ENCODE results near the gene NINL. TPM values are rescaled to one million over a fixed set of nuclear protein-coding genes. Genes with fewer than 3 reads are reported as not detected.
"Not testable (repeated sequence)": the region's sequence is repeated elsewhere in the genome, so short reads cannot be mapped to it uniquely, and the experiment has no call there.

The NINL gene
- polyA plus RNA-seq, 1 of the 3 experiments (the other 2 are of a cell fraction): 22.5 TPM

DNA sequence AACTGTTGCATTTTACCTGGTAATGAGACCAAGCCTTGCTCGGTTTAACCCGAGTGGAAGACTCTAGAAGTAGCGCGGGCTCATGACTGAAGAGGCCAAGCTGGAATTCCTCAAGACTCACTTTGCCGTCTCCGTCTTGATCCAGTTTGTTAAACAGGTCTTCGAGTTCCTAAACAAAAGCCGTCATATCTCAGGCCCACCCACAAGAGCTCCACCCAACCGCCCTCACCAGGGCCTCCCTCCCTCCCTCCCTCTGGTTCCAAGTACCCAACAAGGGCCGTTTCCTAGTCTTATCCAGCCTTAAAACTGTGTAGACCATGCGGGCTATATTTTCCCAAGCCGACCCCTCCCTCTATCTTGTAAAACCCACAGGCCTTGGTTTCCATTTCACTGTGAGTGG, 81.4 kb downstream of the NINL start:
- CTCF ChIA-PET: interaction anchor here (0.6 kb wide), 1 partner anchor 16 kb away, joined by 3 read pairs; no protein-coding TSS in a partner anchor
- 93% methylated on average over 12 of the region's 12 CpGs for WGBS (ENCODE audit: low lambda C conversion rate)
- TF ChIP-seq FOSL2 (IDR thresholded peaks at IDR 0.05; ENCODE audit: borderline replicate concordance, low read depth): no peak
- TF ChIP-seq NRF1 (IDR thresholded peaks at IDR 0.05; ENCODE audit: low read depth, low read length): no peak
- TF ChIP-seq NFIC (IDR thresholded peaks at IDR 0.05; ENCODE audit: borderline replicate concordance): no peak
- no peak for TF ChIP-seq RAD21 (IDR thresholded peaks at IDR 0.05; ENCODE audit: low read length)
- TF ChIP-seq JUND (IDR thresholded peaks at IDR 0.05): no peak
- TF ChIP-seq FOXM1 (IDR thresholded peaks at IDR 0.05; ENCODE audit: low read depth): no peak
- TF ChIP-seq RXRA (IDR thresholded peaks at IDR 0.05; ENCODE audit: borderline replicate concordance, low read depth): no peak
- TF ChIP-seq, protein P1, sequence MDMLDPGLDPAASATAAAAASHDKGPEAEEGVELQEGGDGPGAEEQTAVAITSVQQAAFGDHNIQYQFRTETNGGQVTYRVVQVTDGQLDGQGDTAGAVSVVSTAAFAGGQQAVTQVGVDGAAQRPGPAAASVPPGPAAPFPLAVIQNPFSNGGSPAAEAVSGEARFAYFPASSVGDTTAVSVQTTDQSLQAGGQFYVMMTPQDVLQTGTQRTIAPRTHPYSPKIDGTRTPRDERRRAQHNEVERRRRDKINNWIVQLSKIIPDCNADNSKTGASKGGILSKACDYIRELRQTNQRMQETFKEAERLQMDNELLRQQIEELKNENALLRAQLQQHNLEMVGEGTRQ (IDR thresholded peaks at IDR 0.05; ENCODE audit: borderline replicate concordance, low read depth, low read length): no peak
- TF ChIP-seq MXI1 (IDR thresholded peaks at IDR 0.05; ENCODE audit: low read depth, low read length): no peak
- TF ChIP-seq RCOR1 (IDR thresholded peaks at IDR 0.05; ENCODE audit: low read length): no peak
- no peak for TF ChIP-seq EZH2phosphoT487 (IDR thresholded peaks at IDR 0.05; ENCODE audit: borderline replicate concordance, low read depth)
- TF ChIP-seq RFX5 (IDR thresholded peaks at IDR 0.05; ENCODE audit: low read length): no peak
- no peak for TF ChIP-seq FOXJ3 (CRISPR knock-in tag; IDR thresholded peaks at IDR 0.05)
- TF ChIP-seq MEF2A (IDR thresholded peaks at IDR 0.05; ENCODE audit: borderline replicate concordance, low read depth): no peak
- no peak for TF ChIP-seq SMC3 (IDR thresholded peaks at IDR 0.05; ENCODE audit: low read depth, low read length)
- Histone ChIP-seq H3K4me1 (ENCODE audit: control insufficient read depth in 1 of 2, insufficient read depth in 2 of 2, low read depth in 1 of 2, low read length in 1 of 2) (peaks cover 0 to 11% of the 10 kb centered on the region in 2 experiments; a peak in 1 of 4 replicates), H2AFZ (ENCODE audit: low read depth) (no peak overlapping the region), H3K79me2 (ENCODE audit: insufficient read depth) (no peaks in the 10 kb centered on the region), H3K4me3 (ENCODE audit: low read depth in 2 of 2, low read length in 1 of 2) (no peak overlapping the region), H3F3A (replicated peaks; ENCODE audit: insufficient read depth) (no peaks in the 10 kb centered on the region), H3K9me2 (no peaks in the 10 kb centered on the region), H3K27me3 (ENCODE audit: insufficient read depth) (no peaks in the 10 kb centered on the region), H3K36me3 (replicated peaks in 1 of 2; ENCODE audit: control insufficient read depth in 1 of 2, insufficient read depth in 2 of 2, low read length in 1 of 2) (peaks cover 5 to 37% of the 10 kb centered on the region in 2 experiments), H3K9me3 (no peaks in the 10 kb centered on the region), H3K27ac (ENCODE audit: low read depth in 2 of 2, low read length in 1 of 2) (no peak overlapping the region), H3K4me2 (no peak overlapping the region), H4K20me1 (ENCODE audit: insufficient read depth) (no peaks in the 10 kb centered on the region), H3K9ac (no peak overlapping the region)
- POLR2A ChIA-PET: no interaction called here
- no peak for DNase-seq

DNA sequence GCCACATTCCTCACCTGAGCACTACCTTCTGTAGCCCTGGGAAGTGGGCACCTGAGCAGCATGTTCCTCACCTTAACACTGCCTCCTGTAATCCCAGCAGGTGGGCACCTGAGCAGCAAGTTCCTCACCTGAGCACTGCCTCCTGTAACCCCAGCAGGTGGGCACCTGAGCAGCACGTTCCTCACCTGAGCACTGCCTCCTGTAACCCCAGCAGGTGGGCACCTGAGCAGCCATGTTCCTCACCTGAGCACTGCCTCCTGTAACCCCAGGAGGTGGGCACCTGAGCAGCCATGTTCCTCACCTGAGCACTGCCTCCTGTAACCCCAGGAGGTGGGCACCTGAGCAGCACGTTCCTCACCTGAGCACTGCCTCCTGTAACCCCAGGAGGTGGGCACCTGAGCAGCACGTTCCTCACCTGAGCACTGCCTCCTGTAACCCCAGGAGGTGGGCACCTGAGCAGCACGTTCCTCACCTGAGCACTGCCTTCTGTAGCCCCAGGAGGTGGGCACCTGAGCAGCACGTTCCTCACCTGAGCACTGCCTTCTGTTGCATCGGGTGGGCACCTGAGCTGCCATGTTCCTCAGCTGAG, 82.2 kb downstream of the NINL start:
- H3K4me1 ChIP-seq (ENCODE audit: control insufficient read depth in 1 of 2, insufficient read depth in 2 of 2, low read depth in 1 of 2, low read length in 1 of 2); H3K27me3 ChIP-seq (ENCODE audit: insufficient read depth); H3K4me3 ChIP-seq (ENCODE audit: low read depth in 2 of 2, low read length in 1 of 2); POLR2A ChIA-PET; H3K9me2 ChIP-seq; H3K4me2 ChIP-seq; H2AFZ ChIP-seq (ENCODE audit: low read depth); H3K27ac ChIP-seq (ENCODE audit: low read depth in 2 of 2, low read length in 1 of 2); H3K9me3 ChIP-seq; DNase-seq; H3F3A ChIP-seq (replicated peaks; ENCODE audit: insufficient read depth); H3K9ac ChIP-seq; H3K79me2 ChIP-seq (ENCODE audit: insufficient read depth); H4K20me1 ChIP-seq (ENCODE audit: insufficient read depth): not testable (repeated sequence)
- peaks cover 5 to 35% of the 10 kb centered on the region in 2 experiments for H3K36me3 ChIP-seq (replicated peaks in 1 of 2; ENCODE audit: control insufficient read depth in 1 of 2, insufficient read depth in 2 of 2, low read length in 1 of 2)
- 90% methylated on average over 2 of the region's 6 CpGs for WGBS (ENCODE audit: low lambda C conversion rate)
- CTCF ChIA-PET: interaction anchor here (0.6 kb wide), 1 partner anchor 15 kb away, joined by 3 read pairs; no protein-coding TSS in a partner anchor

Data from SK-N-SH (cell line).